H1 (cell line): ENCODE results near the gene LAMC3. TPM values are rescaled to one million over a fixed set of nuclear protein-coding genes. Genes with fewer than 3 reads are reported as not detected.

Experiments
- CBX5 ChIP-seq: fragments of 300-800, 300-1000 bp; sonication (generic); IDR thresholded peaks from 2 replicates; pipeline ENCODE4 v1.7.1; 2016; ENCODE audit warnings: antibody characterized with exemption, low read length, low read depth
- GABPA ChIP-seq: IDR thresholded peaks from 2 replicates; pipeline ENCODE4 v1.6.1; 2011; ENCODE audit warnings: mild to moderate bottlenecking, low read length, moderate library complexity, borderline replicate concordance; ENCODE audit not compliant: insufficient read depth
- KDM5A ChIP-seq: fragments of 200-600 bp; IDR thresholded peaks from 2 replicates; pipeline ENCODE4 v1.7.1; 2012; ENCODE audit warnings: mild to moderate bottlenecking, low read length, inconsistent platforms, mixed read lengths
- RAD21 ChIP-seq, 2 experiments: IDR thresholded peaks in 1 of 2; conservative IDR thresholded peaks in 1 of 2; 2 replicates each; pipeline ENCODE4 v1.6.1; 2011; ENCODE audit warnings: low read depth in 2 of 2, low read length in 2 of 2, improper control_type of control experiment in 1 of 2, inconsistent platforms in 1 of 2, mild to moderate bottlenecking in 1 of 2, moderate library complexity in 1 of 2
- SIN3A ChIP-seq, 2 experiments: IDR thresholded peaks in 1 of 2; conservative IDR thresholded peaks in 1 of 2; 2 replicates each; pipeline ENCODE4 v1.6.1; 2011 to 2012; ENCODE audit warnings: low read length in 2 of 2, improper control_type of control experiment in 1 of 2, low read depth in 1 of 2, mild to moderate bottlenecking in 1 of 2
- TAF7 ChIP-seq: optimal IDR thresholded peaks from 2 replicates; pipeline ENCODE3; 2011; ENCODE audit warnings: low read depth, mild to moderate bottlenecking, inconsistent platforms, low read length, moderate library complexity, borderline replicate concordance
- polyA plus RNA-seq, 7 experiments: library from polyadenylated mRNA; depleted of rRNA in 3 of 7; stranded (reverse) in 5 of 7; unstranded in 2 of 7; fragments of >200 nt in 5 of 7; fragments of 200-250 nt in 2 of 7; gene quantifications; 1 replicate in 5 of 7; 2 replicates in 1 of 7; 4 replicates in 1 of 7; pipeline versions ENCODE4 v1.2.1 to v1.2.3, GENCODE V29; 2011 to 2013; ENCODE audit warnings: missing spikeins in 2 of 7, mixed read lengths in 2 of 7
- total RNA-seq: library from RNA; stranded (reverse); fragmentation: NEBNext Ultra II Directional; extraction: Animal tissue kit (Norgen Biotek cat#: 25700); gene quantifications from 2 replicates; pipeline ENCODE4 v1.2.1, GENCODE V29; 2021

Gene LAMC3
- total and polyA plus RNA-seq, 2 of the 8 experiments (the other 6 are each of a cell fraction or from before 2014, with no cell fraction given) = 9.3 to 12.3 TPM

DNA sequence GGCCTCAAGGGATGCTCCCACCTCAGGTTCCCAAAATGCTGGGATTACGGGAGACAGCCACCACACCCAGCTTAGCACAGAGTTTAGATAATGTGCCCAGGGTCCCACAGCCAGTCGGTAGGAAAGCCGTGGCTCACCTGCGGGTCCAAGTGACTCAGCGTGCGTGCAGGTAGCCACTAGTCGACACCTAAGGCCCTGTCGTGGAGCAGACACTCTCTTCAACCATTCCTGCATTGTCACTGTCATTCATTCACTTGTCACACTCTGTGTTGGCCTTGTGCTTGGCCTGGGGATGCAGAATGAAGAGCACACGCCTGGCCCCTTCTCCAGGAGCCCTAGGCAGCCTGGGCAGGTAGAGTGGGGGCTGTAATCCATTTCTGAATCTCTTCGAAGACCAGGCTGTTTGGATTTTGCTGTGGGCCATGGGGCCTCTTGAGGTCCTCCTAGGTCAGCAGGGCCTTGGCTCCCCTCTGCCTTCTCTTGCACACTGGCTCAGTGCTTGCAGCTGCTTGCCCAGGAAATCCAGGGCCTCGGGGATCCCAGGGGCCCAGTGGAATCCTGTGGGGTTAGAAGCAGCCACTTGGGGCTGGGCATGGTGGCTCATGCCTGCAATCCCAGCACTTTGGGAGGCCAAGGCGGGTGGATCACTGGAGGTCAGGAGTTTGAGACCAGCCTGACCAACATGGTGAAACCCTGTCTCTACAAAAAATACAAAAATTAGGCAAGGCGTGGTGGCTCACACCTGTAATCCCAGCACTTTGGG lies 81.2 kb downstream of the LAMC3 start (continued):
- TF ChIP-seq RAD21 (IDR thresholded peaks at IDR 0.05 in 1 of 2, conservative IDR thresholded peaks at IDR 0.05 in 1 of 2; ENCODE audit: low read depth in 2 of 2, low read length in 2 of 2) = no peak
- TF ChIP-seq CBX5 = no peak
- no peak for TF ChIP-seq SIN3A (conservative IDR thresholded peaks at IDR 0.05 in 1 of 2, IDR thresholded peaks at IDR 0.05 in 1 of 2; ENCODE audit: low read depth in 1 of 2, low read length in 2 of 2)
- TF ChIP-seq KDM5A = no peak
- no peak for TF ChIP-seq GABPA
- no peak for TF ChIP-seq TAF7
